GM19193 (cell line): ENCODE data around the gene ATAD2B.

Source experiments
- POLR2A ChIP-seq: IDR thresholded peaks from 4 replicates; pipeline ENCODE4 v1.6.1; 2011; ENCODE audit not compliant: insufficient read depth, insufficient read length; ENCODE audit errors: extremely low read depth

The ATAD2B gene

GRCh38 chr2:23709311-23709710 is 217.6 kb downstream of the ATAD2B start:
- no peak for TF ChIP-seq POLR2A

- TF ChIP-seq POLR2A: no peak
Observed at GRCh38 chr2:23708771-23709170, 218.2 kb downstream of the ATAD2B start.

- TF ChIP-seq POLR2A: no peak
Observed at GRCh38 chr2:23707096-23707495, 219.8 kb downstream of the ATAD2B start.

GRCh38 chr2:23706613-23707078 is 220.3 kb downstream of the ATAD2B start:
- TF ChIP-seq POLR2A: no peak

GRCh38 chr2:23705771-23706612 is 220.9 kb downstream of the ATAD2B start:
- no peak for TF ChIP-seq POLR2A

- no peak for TF ChIP-seq POLR2A
Observed at GRCh38 chr2:23703583-23704385, 223.1 kb downstream of the ATAD2B start.

- peak; percentile 26 for TF ChIP-seq POLR2A
Observed at GRCh38 chr2:23703037-23703582, 223.8 kb downstream of the ATAD2B start.

- no peak for TF ChIP-seq POLR2A
Observed at GRCh38 chr2:23700627-23701026, 226.3 kb downstream of the ATAD2B start.

- TF ChIP-seq POLR2A: no peak
Observed at GRCh38 chr2:23699580-23699925, 227.4 kb downstream of the ATAD2B start.

- TF ChIP-seq POLR2A: no peak
Observed at GRCh38 chr2:23698721-23699579, 228.0 kb downstream of the ATAD2B start.
